ENCODE data around the gene PTPRE.

- no peak for TF ChIP-seq CTCF (IDR thresholded peaks at IDR 0.05)
- TF ChIP-seq EP300 (IDR thresholded peaks at IDR 0.05), result no peak
These were observed 84.1 kb downstream of the PTPRE start for GRCh38 chr10:127990846-127991542.
